HCT116 (cell line): ENCODE data around the gene ARFRP1. TPM values are rescaled to one million over a fixed set of nuclear protein-coding genes. Genes with fewer than 3 reads are reported as not detected.

Experiments
- ATAC-seq: fragments of 200-7000 bp; cut with Tn5 transposase; 2 replicates; pipeline ENCODE4 v1.9.1; 2020; ENCODE audit warnings: mild to moderate bottlenecking, moderate library complexity
- BruUV-seq: library from RNA; stranded (reverse); fragments of 400-500 nt; replicated peaks from 2 replicates; lab custom pipeline; 2021; lab: Mats Ljungman, UMichigan
- CTCF ChIA-PET: fragments of 300-600 bp; sonication (Branson Sonifier 250); formaldehyde crosslinking; loops from one replicate; lab custom pipeline; 2021; ENCODE audit warnings: antibody characterized with exemption; lab: Charles Lee
- POLR2A ChIA-PET: fragments of 300-600, 350-600 bp; sonication (Branson Sonifier 250); formaldehyde crosslinking; loops from one replicate; lab custom pipeline; 2021; ENCODE audit warnings: antibody characterized with exemption; lab: Charles Lee
- RAD21 ChIA-PET, 2 experiments: fragments of 300-600 bp; sonication (Branson Sonifier 250); formaldehyde crosslinking; loops; one replicate each; lab custom pipeline; 2023; ENCODE audit warnings: low total read pairs in 2 of 2; ENCODE audit not compliant: uncharacterized antibody in 2 of 2, unreplicated experiment in 2 of 2, low non-redundant PET in 1 of 2; lab: Charles Lee
- DNase-seq: peaks from one replicate; pipeline ENCODE4 v3.0.0-alpha.2; 2010; ENCODE audit warnings: low read depth, low spot score
- H2AFZ ChIP-seq: fragments of 200-600 bp; shearing (Covaris generic), sonication (generic); 2 replicates; pipeline ENCODE4 v1.6.1; 2017; ENCODE audit warnings: low read depth, mixed run types, mixed read lengths, antibody characterized with exemption, low read length; ENCODE audit not compliant: poor library complexity, severe bottlenecking
- H3K27ac ChIP-seq: 2 replicates; pipeline ENCODE4 v1.5.1; 2012; ENCODE audit warnings: low read depth, low read length
- H3K27me3 ChIP-seq: fragments of 200-600 bp; sonication (generic); 2 replicates; pipeline ENCODE4 v1.6.1; 2016; ENCODE audit warnings: mixed run types, low read length, mixed read lengths; ENCODE audit not compliant: insufficient read depth
- H3K36me3 ChIP-seq, 2 experiments: fragments of 200-500 bp in 1 of 2; fragments of 200-600 bp in 1 of 2; sonication (Bioruptor generic) in 1 of 2; sonication (generic) in 1 of 2; 2 replicates each; pipeline versions ENCODE4 v1.5.1 to v1.6.1; 2014 to 2016; ENCODE audit warnings: low read length in 2 of 2, inconsistent platforms in 1 of 2, mixed read lengths in 1 of 2, mixed run types in 1 of 2; ENCODE audit not compliant: insufficient read depth in 2 of 2, control insufficient read depth in 1 of 2
- H3K4me1 ChIP-seq, 2 experiments: fragments of 200-600 bp in 1 of 2; sonication (generic) in 1 of 2; 2 replicates each; pipeline versions ENCODE4 v1.5.1 to v1.6.1; 2012 to 2017; ENCODE audit warnings: low read length in 2 of 2, inconsistent platforms in 1 of 2, mild to moderate bottlenecking in 1 of 2, mixed read lengths in 1 of 2, mixed run types in 1 of 2, moderate library complexity in 1 of 2; ENCODE audit not compliant: insufficient read depth in 2 of 2, control insufficient read depth in 1 of 2
- H3K4me2 ChIP-seq: fragments of 200-600 bp; sonication (generic); 2 replicates; pipeline ENCODE4 v1.6.1; 2017; ENCODE audit warnings: mixed run types, low read length, mixed read lengths
- H3K4me3 ChIP-seq, 2 experiments: fragments of 200-600 bp in 1 of 2; sonication (generic) in 1 of 2; replicated peaks in 1 of 2; 2 replicates each; pipeline ENCODE4 v1.5.1; 2011 to 2016; ENCODE audit warnings: low read length in 2 of 2, control low read depth in 1 of 2, low read depth in 1 of 2, mild to moderate bottlenecking in 1 of 2, mixed read lengths in 1 of 2, mixed run types in 1 of 2
- H3K79me2 ChIP-seq: fragments of 200-600 bp; sonication (generic); 2 replicates; pipeline ENCODE4 v1.6.1; 2017; ENCODE audit warnings: mild to moderate bottlenecking, mixed run types, low read length, moderate library complexity, mixed read lengths; ENCODE audit not compliant: insufficient read depth
- H3K9ac ChIP-seq: fragments of 200-600 bp; sonication (generic); 2 replicates; pipeline ENCODE4 v1.6.1; 2016; ENCODE audit warnings: low read length, mixed read lengths
- H3K9me2 ChIP-seq: fragments of 200-600 bp; sonication (generic), shearing (Covaris generic); 2 replicates; pipeline ENCODE4 v1.6.1; 2017; ENCODE audit warnings: mixed run types, mild to moderate bottlenecking, moderate library complexity; ENCODE audit not compliant: insufficient read depth
- H3K9me3 ChIP-seq, 2 experiments: fragments of 200-500 bp in 1 of 2; fragments of 200-600 bp in 1 of 2; sonication (Bioruptor generic) in 1 of 2; sonication (generic) in 1 of 2; 2 replicates each; pipeline ENCODE4 v1.6.1; 2014 to 2017; ENCODE audit warnings: low read length in 2 of 2, mixed read lengths in 2 of 2, inconsistent platforms in 1 of 2, low read depth in 1 of 2, mild to moderate bottlenecking in 1 of 2, mixed run types in 1 of 2, moderate library complexity in 1 of 2; ENCODE audit not compliant: control insufficient read depth in 1 of 2, insufficient read depth in 1 of 2
- H4K20me1 ChIP-seq: fragments of 200-600 bp; sonication (generic), shearing (Covaris generic); 2 replicates; pipeline ENCODE4 v1.6.1; 2017; ENCODE audit warnings: mixed run types, mild to moderate bottlenecking, moderate library complexity; ENCODE audit not compliant: insufficient read depth
- CBX3 ChIP-seq: IDR thresholded peaks from 2 replicates; pipeline ENCODE4 v1.6.1; 2012; ENCODE audit warnings: low read depth
- CEBPB ChIP-seq: IDR thresholded peaks from 2 replicates; pipeline ENCODE4 v1.6.1; 2012; ENCODE audit warnings: low read depth
- CTCF ChIP-seq, 3 experiments: fragments of 200-600 bp in 1 of 3; sonication (generic) in 1 of 3; IDR thresholded peaks in 2 of 3; conservative IDR thresholded peaks in 1 of 3; 2 replicates each; pipeline ENCODE4 v1.5.1; 2012 to 2017; ENCODE audit warnings: low read depth in 2 of 3, low read length in 2 of 3, antibody characterized with exemption in 1 of 3, borderline replicate concordance in 1 of 3, control low read depth in 1 of 3, mild to moderate bottlenecking in 1 of 3, mixed read lengths in 1 of 3, mixed run types in 1 of 3, moderate library complexity in 1 of 3; ENCODE audit not compliant: insufficient read depth in 1 of 3
- EGR1 ChIP-seq: IDR thresholded peaks from 2 replicates; pipeline ENCODE4 v1.6.1; 2012; ENCODE audit warnings: low read depth
- ELF1 ChIP-seq: IDR thresholded peaks from 2 replicates; pipeline ENCODE4 v1.6.1; 2012; ENCODE audit warnings: low read depth, borderline replicate concordance
- JUND ChIP-seq: IDR thresholded peaks from 2 replicates; pipeline ENCODE4 v1.6.1; 2012
- SP1 ChIP-seq: IDR thresholded peaks from 2 replicates; pipeline ENCODE4 v1.6.1; 2012; ENCODE audit warnings: low read depth
- SRF ChIP-seq: IDR thresholded peaks from 2 replicates; pipeline ENCODE4 v1.6.1; 2012; ENCODE audit warnings: low read depth
- ZBTB33 ChIP-seq: IDR thresholded peaks from 2 replicates; pipeline ENCODE4 v1.6.1; 2011; ENCODE audit warnings: mild to moderate bottlenecking, low read length, moderate library complexity; ENCODE audit not compliant: insufficient replicate concordance; ENCODE audit errors: extremely low read depth
- ZNF274 ChIP-seq: fragments of 200-500 bp; sonication (Bioruptor generic); IDR thresholded peaks from 2 replicates; pipeline ENCODE4 v1.6.1; 2014; ENCODE audit warnings: mild to moderate bottlenecking, low read depth, low read length, inconsistent platforms
- intact Hi-C: fragments of 100-400 bp; cut with micrococcal nuclease; formaldehyde crosslinking; loops from 2 replicates; pipeline ENCODE4 v1.10.0; 2022
- total RNA-seq: library from RNA; stranded (reverse); gene quantifications from one replicate; pipeline ENCODE4 v1.2.1, GENCODE V29; 2021; ENCODE audit not compliant: unreplicated experiment
- TF ChIP-seq, protein P1 (sequence below): IDR thresholded peaks from 2 replicates; pipeline ENCODE4 v1.6.1; 2012
- TF ChIP-seq, protein P2 (sequence below): IDR thresholded peaks from 2 replicates; pipeline ENCODE4 v1.6.1; 2012

ARFRP1 gene
- total RNA-seq, 1 experiment from 2014 or later: 53.7 TPM

DNA sequence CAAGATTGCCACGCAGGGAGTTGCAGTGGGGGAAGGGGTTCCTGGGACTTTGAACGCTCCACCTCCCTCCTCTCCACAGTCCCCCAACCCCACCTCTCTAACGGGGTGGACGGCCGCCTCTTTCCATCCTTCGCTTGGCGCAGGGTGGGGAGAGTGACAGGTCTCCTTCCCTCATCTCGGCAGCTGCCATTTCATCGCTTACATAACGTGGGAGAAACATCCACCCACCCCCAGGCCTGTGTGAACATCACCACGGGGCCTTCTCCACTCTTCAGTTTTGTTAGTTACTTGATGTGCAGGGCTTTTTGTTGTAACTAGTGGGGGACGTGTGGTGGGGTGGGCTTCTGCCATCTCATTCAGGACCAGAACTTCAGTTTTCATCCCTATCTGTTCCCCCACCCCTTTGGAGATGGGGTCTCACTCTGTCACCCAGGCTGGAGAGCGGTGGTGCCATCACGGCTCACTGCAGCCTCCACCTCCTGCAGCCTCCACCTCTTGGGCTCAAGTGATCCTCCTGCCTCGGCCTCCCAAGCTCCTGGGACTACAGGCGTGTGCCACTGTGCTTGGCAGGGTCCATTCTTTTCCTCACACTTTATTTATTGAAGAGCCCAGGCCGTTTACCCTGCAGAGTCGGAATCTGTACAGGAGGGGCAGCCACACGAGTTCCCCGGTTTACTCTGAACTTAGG, 32.0 kb downstream of the ARFRP1 start:
- peaks cover 0 to 4% of the 10 kb centered on the region in 2 experiments; a peak in 3 of 4 replicates for H3K4me1 ChIP-seq
- ATAC-seq: no peak
- RAD21 ChIA-PET: no interaction called here
- H2AFZ ChIP-seq: no peak overlapping the region
- POLR2A ChIA-PET: no interaction called here
- H3K9ac ChIP-seq: no peak overlapping the region
- TF ChIP-seq ELF1 (no peak), JUND (no peak), CTCF (IDR thresholded peaks at IDR 0.05 in 2 of 3, conservative IDR thresholded peaks at IDR 0.05 in 1 of 3; ENCODE audit: borderline replicate concordance in 1 of 3, insufficient read depth in 1 of 3, low read depth in 2 of 3, low read length in 2 of 3) (no peak), SRF (no peak), EGR1 (no peak), ZBTB33 (no peak), CEBPB (no peak), CBX3 (no peak), ZNF274 (no peak), SP1 (no peak)
- TF ChIP-seq, protein P1, sequence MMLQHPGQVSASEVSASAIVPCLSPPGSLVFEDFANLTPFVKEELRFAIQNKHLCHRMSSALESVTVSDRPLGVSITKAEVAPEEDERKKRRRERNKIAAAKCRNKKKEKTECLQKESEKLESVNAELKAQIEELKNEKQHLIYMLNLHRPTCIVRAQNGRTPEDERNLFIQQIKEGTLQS: no peak
- TF ChIP-seq, protein P2, sequence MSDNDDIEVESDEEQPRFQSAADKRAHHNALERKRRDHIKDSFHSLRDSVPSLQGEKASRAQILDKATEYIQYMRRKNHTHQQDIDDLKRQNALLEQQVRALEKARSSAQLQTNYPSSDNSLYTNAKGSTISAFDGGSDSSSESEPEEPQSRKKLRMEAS: no peak
- H3K27ac ChIP-seq: no peak overlapping the region
- BruUV-seq: no TSS peak
- H3K9me2 ChIP-seq: no peaks in the 10 kb centered on the region
- no peak overlapping the region for H3K4me2 ChIP-seq
- peaks cover 4 to 5% of the 10 kb centered on the region in 2 experiments; a peak in 3 of 4 replicates for H3K36me3 ChIP-seq
- DNase-seq: no peak
- H3K9me3 ChIP-seq: no peaks in the 10 kb centered on the region
- CTCF ChIA-PET: no interaction called here
- H4K20me1 ChIP-seq: no peaks in the 10 kb centered on the region
- intact Hi-C loops: no loop called here
- H3K27me3 ChIP-seq: no peaks in the 10 kb centered on the region
- no peaks in the 10 kb centered on the region for H3K79me2 ChIP-seq
- no peak overlapping the region for H3K4me3 ChIP-seq
